Coronary artery (tissue), 2 donors: ENCODE measurements around the gene LCE3E.

ENCODE experiments used
- DNase-seq: peaks from one replicate; pipeline ENCODE4 v3.0.0-alpha.2; 2017; ENCODE audit warnings: low spot score
- H3K27ac ChIP-seq, 2 donors: fragments of 200-600 bp; sonication (generic); one replicate each; pipeline ENCODE4 v1.5.1; 2016 to 2019
- H3K4me3 ChIP-seq: fragments of 200-600 bp; sonication (generic); 2 replicates; pipeline ENCODE4 v1.5.1; 2016; ENCODE audit warnings: mild to moderate bottlenecking, moderate library complexity
- TF ChIP-seq, protein P1 (sequence below): fragments of 200-600 bp; sonication (generic); IDR thresholded peaks from one replicate; pipeline ENCODE4 v1.5.1; 2019; ENCODE audit warnings: antibody characterized with exemption

Gene LCE3E

DNA sequence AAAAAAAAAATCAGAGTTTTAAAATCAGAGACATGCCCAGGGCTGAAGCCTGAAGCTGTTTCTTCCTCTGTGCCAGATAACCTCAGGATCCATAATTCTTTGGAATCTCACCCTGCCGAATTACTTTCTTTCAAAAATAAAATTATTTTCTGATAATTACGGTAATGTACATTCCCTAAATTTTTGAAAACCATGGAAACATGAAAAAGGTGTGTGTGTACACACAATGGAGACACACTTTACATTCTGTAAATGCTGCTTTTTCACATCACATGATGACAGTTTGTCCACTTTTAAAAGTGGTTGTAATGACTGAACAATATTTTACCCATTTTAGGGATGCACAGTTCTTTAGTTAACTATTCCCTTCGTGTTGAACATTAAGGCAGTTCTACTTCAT is 30.8 kb downstream of the LCE3E start:
- DNase-seq: no peak
- H3K4me3 ChIP-seq: no peak overlapping the region
- TF ChIP-seq, protein P1, sequence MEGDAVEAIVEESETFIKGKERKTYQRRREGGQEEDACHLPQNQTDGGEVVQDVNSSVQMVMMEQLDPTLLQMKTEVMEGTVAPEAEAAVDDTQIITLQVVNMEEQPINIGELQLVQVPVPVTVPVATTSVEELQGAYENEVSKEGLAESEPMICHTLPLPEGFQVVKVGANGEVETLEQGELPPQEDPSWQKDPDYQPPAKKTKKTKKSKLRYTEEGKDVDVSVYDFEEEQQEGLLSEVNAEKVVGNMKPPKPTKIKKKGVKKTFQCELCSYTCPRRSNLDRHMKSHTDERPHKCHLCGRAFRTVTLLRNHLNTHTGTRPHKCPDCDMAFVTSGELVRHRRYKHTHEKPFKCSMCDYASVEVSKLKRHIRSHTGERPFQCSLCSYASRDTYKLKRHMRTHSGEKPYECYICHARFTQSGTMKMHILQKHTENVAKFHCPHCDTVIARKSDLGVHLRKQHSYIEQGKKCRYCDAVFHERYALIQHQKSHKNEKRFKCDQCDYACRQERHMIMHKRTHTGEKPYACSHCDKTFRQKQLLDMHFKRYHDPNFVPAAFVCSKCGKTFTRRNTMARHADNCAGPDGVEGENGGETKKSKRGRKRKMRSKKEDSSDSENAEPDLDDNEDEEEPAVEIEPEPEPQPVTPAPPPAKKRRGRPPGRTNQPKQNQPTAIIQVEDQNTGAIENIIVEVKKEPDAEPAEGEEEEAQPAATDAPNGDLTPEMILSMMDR: no peak
- no peak overlapping the region for H3K27ac ChIP-seq

- no peak overlapping the region for H3K27ac ChIP-seq
- no peak for DNase-seq
- H3K4me3 ChIP-seq: no peak overlapping the region
- TF ChIP-seq, protein P1: no peak
Observed at GRCh38 chr1:152533327-152533938, 33.1 kb downstream of the LCE3E start.

- DNase-seq: no peak
- H3K27ac ChIP-seq: no peak overlapping the region
- no peak overlapping the region for H3K4me3 ChIP-seq
- TF ChIP-seq, protein P1: no peak
Observed at GRCh38 chr1:152525080-152525641, 41.4 kb downstream of the LCE3E start.

GRCh38 chr1:152520561-152521090 is 46.0 kb downstream of the LCE3E start:
- Histone ChIP-seq H3K4me3 (no peak overlapping the region), H3K27ac (no peak overlapping the region)
- TF ChIP-seq, protein P1: no peak
- no peak for DNase-seq

DNA sequence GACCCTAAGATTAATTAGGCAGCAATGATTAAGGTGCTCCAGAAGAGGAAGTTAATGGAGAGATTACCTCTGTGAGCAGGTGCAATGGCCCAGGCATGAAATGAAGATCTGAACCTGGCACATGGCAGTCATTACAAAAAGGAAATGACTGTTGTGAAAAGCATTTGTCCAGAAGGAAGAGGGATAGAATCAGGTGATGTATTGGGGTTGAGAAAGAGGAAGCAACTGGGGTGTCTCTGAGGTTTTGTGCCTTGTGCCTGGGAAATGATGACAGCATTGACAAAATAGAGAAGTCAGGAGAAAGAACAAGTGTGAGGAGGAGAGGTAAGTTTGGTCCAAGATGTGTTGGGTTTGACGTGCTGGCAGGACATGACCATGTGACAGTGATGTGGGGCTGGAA is 46.7 kb downstream of the LCE3E start:
- no peak for DNase-seq
- TF ChIP-seq, protein P1: no peak
- H3K27ac ChIP-seq: no peak overlapping the region
- H3K4me3 ChIP-seq: no peak overlapping the region

DNA sequence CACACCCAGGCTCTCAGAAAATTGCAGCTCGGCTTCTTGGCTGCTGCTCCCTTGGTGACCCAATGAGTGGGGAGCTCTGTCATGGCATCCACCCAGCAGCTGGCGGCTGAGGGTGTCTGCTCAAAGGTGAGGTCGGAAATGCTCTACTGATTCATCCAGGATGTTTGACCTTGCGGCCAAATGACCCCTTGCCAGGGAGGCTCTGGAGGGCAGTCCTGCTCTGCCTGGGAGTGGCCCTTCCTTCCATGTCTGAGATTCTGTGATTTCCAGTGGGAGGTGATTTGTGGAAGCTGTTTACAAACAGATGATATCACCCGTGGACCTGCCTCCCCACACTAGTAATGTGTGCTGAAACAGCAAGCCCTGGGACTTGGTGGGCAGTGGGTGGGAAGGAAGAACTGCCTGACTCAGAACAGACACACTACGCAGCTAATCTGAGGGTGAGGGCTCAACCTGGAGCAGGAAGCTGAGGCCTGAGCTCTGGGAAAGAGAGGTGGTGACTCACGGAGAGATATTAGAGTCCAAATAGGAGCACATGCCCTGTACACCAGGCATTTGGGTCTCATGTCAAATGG is 49.3 kb downstream of the LCE3E start:
- no peak for DNase-seq
- no peak overlapping the region for H3K27ac ChIP-seq
- TF ChIP-seq, protein P1: no peak
- H3K4me3 ChIP-seq: no peak overlapping the region

- Histone ChIP-seq H3K4me3 (no peak overlapping the region), H3K27ac (no peak overlapping the region)
- no peak for DNase-seq
- TF ChIP-seq, protein P1: no peak
Observed at GRCh38 chr1:152516082-152516481, 50.5 kb downstream of the LCE3E start.
